IPS DF 6.9 (cell line): ENCODE data around the gene DHRS3.

ENCODE experiments used
- DNase-seq: peaks from one replicate; pipeline ENCODE4 v3.0.0-alpha.2; 2013; ENCODE audit warnings: low read depth, low spot score
- H3K27ac ChIP-seq: one replicate; pipeline ENCODE4 v1.5.1; 2013; ENCODE audit warnings: low read length, control low read depth
- H3K27me3 ChIP-seq: 2 replicates; pipeline ENCODE4 v1.6.1; 2013; ENCODE audit warnings: mild to moderate bottlenecking, low read length; ENCODE audit not compliant: control insufficient read depth, insufficient read depth
- H3K36me3 ChIP-seq: 2 replicates; pipeline ENCODE4 v1.6.1; 2013; ENCODE audit warnings: low read length; ENCODE audit not compliant: control insufficient read depth, insufficient read depth
- H3K4me1 ChIP-seq: 2 replicates; pipeline ENCODE4 v1.6.1; 2013; ENCODE audit warnings: low read length; ENCODE audit not compliant: control insufficient read depth, insufficient read depth
- H3K4me3 ChIP-seq: 2 replicates; pipeline ENCODE4 v1.5.1; 2013; ENCODE audit warnings: mild to moderate bottlenecking, low read length
- H3K9me3 ChIP-seq: 2 replicates; pipeline ENCODE4 v1.6.1; 2013; ENCODE audit warnings: low read length, inconsistent platforms; ENCODE audit not compliant: control insufficient read depth, insufficient read depth
- WGBS: extraction: QIAGEN DNeasy Blood & Tissue Kit; methylation state at CpG from one replicate; pipeline ENCODE4 v1.1.7; 2013; ENCODE audit warnings: mixed read lengths, missing lambda C conversion rate; ENCODE audit not compliant: insufficient read length, insufficient coverage; 5-methylcytosine and 5-hydroxymethylcytosine counted together

DHRS3 gene

DNA sequence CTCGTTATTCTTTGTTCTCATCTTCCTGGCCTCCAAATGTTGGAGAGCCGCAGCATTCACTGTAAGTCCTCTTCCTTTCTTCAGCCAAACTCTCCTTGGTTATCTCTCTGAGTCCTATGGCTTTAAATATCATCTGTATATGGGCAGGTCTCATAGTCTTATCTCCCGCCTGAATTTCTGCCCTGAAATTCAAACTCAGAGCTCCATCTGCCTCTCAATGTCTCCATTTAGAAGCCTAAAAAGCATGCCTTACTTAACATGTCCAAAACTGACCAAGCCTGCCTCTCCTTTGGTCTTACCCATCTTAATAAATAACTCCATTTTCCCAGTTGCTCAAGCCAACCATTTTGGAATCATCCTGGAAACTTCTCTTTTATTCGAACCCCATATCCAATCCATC is 80.7 kb downstream of the DHRS3 start:
- H3K27me3 ChIP-seq, result no peaks in the 10 kb centered on the region
- no peak for DNase-seq
- H3K4me3 ChIP-seq, result no peak overlapping the region
- 100% methylated on average over 1 of the region's 4 CpGs for WGBS
- H3K27ac ChIP-seq, result no peak overlapping the region
- no peaks in the 10 kb centered on the region for H3K36me3 ChIP-seq
- no peaks in the 10 kb centered on the region for H3K9me3 ChIP-seq
- peaks cover 1% of the 10 kb centered on the region for H3K4me1 ChIP-seq

- H3K4me3 ChIP-seq, result no peak overlapping the region
- H3K4me1 ChIP-seq, result peaks cover 1% of the 10 kb centered on the region
- H3K27me3 ChIP-seq, result no peaks in the 10 kb centered on the region
- H3K9me3 ChIP-seq, result no peaks in the 10 kb centered on the region
- WGBS, result no CpG with 5 or more reads among the region's 1 CpG
- no peaks in the 10 kb centered on the region for H3K36me3 ChIP-seq
- H3K27ac ChIP-seq, result no peak overlapping the region
- DNase-seq, result no peak
Measured at GRCh38 chr1:12536023-12536639, 81.9 kb downstream of the DHRS3 start.

- Histone ChIP-seq H3K4me3 (no peak overlapping the region), H3K27ac (no peak overlapping the region), H3K36me3 (no peaks in the 10 kb centered on the region), H3K27me3 (no peaks in the 10 kb centered on the region), H3K9me3 (no peaks in the 10 kb centered on the region), H3K4me1 (no peaks in the 10 kb centered on the region)
- WGBS, result no CpG with 5 or more reads among the region's 19 CpGs
- DNase-seq, result no peak
Measured at GRCh38 chr1:12532405-12533315, 85.3 kb downstream of the DHRS3 start.

- no peak overlapping the region for H3K4me3 ChIP-seq
- no peaks in the 10 kb centered on the region for H3K9me3 ChIP-seq
- H3K4me1 ChIP-seq, result peaks cover 1% of the 10 kb centered on the region; the same call in 1 of the 2 replicates
- DNase-seq, result no peak
- no peaks in the 10 kb centered on the region for H3K27me3 ChIP-seq
- H3K36me3 ChIP-seq, result no peaks in the 10 kb centered on the region
- no CpG with 5 or more reads among the region's 1 CpG for WGBS
- no peak overlapping the region for H3K27ac ChIP-seq
Measured at GRCh38 chr1:12531179-12531499, 86.9 kb downstream of the DHRS3 start.

GRCh38 chr1:12530462-12531178 is 87.4 kb downstream of the DHRS3 start:
- Histone ChIP-seq H3K36me3 (no peaks in the 10 kb centered on the region), H3K4me3 (no peak overlapping the region), H3K4me1 (peaks cover 1% of the 10 kb centered on the region; the same call in 1 of the 2 replicates), H3K27me3 (no peaks in the 10 kb centered on the region), H3K27ac (no peak overlapping the region), H3K9me3 (no peaks in the 10 kb centered on the region)
- no CpG with 5 or more reads among the region's 11 CpGs for WGBS
- DNase-seq, result no peak

- Histone ChIP-seq H3K36me3 (no peaks in the 10 kb centered on the region), H3K27ac (no peak overlapping the region), H3K27me3 (no peaks in the 10 kb centered on the region), H3K9me3 (no peaks in the 10 kb centered on the region), H3K4me1 (peaks cover 1% of the 10 kb centered on the region; the same call in 1 of the 2 replicates), H3K4me3 (no peak overlapping the region)
- WGBS, result no CpG with 5 or more reads among the region's 3 CpGs
- DNase-seq, result no peak
Measured at GRCh38 chr1:12529640-12530174, 88.3 kb downstream of the DHRS3 start.

GRCh38 chr1:12528021-12528852 is 89.8 kb downstream of the DHRS3 start:
- no CpG with 5 or more reads among the region's 24 CpGs for WGBS
- no peak for DNase-seq
- H3K27ac ChIP-seq, result no peak overlapping the region
- no peaks in the 10 kb centered on the region for H3K27me3 ChIP-seq
- H3K36me3 ChIP-seq, result no peaks in the 10 kb centered on the region
- H3K4me1 ChIP-seq, result peaks cover 1% of the 10 kb centered on the region; the same call in 1 of the 2 replicates
- H3K9me3 ChIP-seq, result no peaks in the 10 kb centered on the region
- H3K4me3 ChIP-seq, result no peak overlapping the region

- Histone ChIP-seq H3K27me3 (no peaks in the 10 kb centered on the region), H3K36me3 (no peaks in the 10 kb centered on the region), H3K9me3 (no peaks in the 10 kb centered on the region), H3K27ac (no peak overlapping the region), H3K4me3 (no peak overlapping the region), H3K4me1 (peaks cover 1% of the 10 kb centered on the region; the same call in 1 of the 2 replicates)
- WGBS, result no CpG with 5 or more reads among the region's 16 CpGs
- no peak for DNase-seq
Measured at GRCh38 chr1:12527564-12527963, 90.4 kb downstream of the DHRS3 start.

DNA sequence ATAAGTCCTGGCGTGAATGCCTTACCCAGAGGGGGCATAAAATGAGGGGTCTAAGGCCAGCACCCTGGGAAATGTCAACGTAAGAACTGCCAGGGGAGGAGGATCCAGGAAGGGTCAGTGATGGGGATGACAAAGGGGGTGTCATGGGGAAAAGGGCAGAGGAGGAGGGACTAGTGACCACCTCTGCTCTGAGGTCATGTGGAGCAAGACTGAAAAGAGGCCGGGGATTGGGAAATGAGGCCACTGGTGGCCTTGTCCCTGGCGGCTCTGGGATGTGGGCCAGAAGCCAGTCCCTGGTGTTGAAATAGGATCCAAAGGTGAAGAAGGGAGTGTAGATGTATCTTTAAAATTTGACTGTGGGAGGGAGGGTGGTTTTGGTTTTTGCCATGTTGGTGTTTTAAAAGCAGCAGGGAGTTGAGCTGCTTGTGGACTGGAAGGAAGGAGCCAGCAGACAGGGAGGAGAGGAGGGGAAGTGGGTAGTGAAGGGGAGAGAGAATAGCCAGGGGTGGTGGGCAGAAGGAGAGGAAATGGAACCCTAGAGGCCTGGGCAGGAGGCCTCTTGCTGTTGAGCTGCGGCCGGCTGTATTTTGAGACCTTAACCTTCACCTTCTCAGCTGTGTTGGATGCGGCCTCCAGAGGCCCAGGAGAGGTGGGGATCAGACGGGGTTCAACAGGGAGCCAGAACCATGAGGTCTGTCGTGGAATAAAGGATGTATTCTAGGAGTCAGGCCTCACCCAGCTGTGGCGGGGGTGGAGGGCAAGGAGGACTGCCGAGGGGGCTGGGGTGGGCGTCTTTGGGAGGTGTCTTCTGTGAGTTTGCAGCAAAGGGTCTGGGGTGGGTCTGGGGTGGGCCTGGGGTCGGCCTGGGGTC is 92.5 kb downstream of the DHRS3 start:
- H3K9me3 ChIP-seq, result no peaks in the 10 kb centered on the region
- H3K4me3 ChIP-seq, result no peak overlapping the region
- no peak overlapping the region for H3K27ac ChIP-seq
- no peak for DNase-seq
- no peaks in the 10 kb centered on the region for H3K27me3 ChIP-seq
- no peaks in the 10 kb centered on the region for H3K36me3 ChIP-seq
- H3K4me1 ChIP-seq, result peaks cover 1% of the 10 kb centered on the region; the same call in 1 of the 2 replicates
- no CpG with 5 or more reads among the region's 13 CpGs for WGBS
